ENCODE results near the gene AMBP. TPM values are rescaled to one million over a fixed set of nuclear protein-coding genes. Genes with fewer than 3 reads are reported as not detected.

Gene AMBP
- total RNA-seq, 2 experiments from 2014 or later: not detected

DNA sequence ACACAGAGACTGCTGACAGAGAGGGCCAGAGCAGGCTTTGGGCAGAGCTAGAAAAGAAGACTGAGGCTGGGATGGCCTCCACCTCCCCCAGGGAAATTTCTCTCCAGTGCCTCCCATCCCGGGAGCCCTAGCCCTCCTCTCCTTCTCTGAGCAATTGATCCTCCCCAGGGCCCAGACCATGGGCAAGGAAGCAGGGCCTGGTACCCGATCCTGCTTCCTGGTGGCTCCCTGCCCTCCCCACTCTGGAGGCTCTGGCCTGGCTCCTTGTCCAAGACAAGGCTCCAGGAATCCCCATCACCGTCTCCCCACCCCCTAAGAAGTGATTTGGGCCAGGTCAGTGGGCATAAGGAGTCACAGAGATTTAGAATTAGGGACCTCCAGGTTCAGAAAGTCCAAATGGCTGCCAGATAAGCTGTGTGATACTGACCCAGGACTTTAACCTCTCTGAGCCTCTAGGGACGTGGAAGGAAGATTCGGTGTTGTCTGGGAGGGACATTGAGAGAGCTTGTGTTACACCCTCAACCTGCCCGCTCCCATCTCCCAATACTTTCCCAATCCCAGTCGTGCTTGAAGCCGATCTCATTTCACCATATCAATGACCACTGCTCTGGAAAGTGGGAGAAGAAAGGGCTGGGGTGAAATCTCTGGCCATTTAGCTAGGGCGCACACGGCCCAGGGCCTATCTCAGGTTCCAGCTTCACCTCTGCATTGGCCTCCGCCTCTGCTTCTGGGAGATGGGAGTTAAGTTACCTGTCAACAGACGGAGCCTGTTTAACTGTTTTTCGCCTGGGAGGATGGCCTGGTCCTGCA lies 46.8 kb upstream of the AMBP start:
- no peak for ATAC-seq (ENCODE audit: poor library complexity)
- H3K27me3 Mint-ChIP-seq: peaks cover 17% of the 10 kb centered on the region

DNA sequence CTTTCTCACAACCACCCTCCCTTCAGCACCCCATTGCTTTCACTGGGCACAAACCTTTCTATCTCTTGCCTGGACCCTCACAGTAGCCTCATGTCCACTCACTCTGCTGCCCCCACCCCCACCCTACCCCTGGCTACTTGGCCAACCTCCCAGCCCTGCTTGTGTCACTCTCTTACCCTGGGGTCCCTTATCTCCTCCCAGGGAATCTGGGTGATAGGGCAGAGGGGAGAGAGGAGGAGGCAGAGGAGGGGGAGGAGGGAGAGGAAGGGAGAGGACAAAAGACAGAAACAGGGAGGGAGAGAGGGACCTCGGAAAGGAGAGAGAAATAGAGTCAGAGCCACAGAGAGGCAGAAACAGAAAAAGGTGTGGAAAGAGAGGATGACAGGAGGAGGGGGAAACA lies 46.0 kb upstream of the AMBP start:
- H3K27me3 ChIP-seq (ENCODE audit: control insufficient read depth in 1 of 2, insufficient read depth in 2 of 2, low read length in 2 of 2): peaks cover 4 to 7% of the 10 kb centered on the region in 2 experiments
- TF ChIP-seq, protein P1, sequence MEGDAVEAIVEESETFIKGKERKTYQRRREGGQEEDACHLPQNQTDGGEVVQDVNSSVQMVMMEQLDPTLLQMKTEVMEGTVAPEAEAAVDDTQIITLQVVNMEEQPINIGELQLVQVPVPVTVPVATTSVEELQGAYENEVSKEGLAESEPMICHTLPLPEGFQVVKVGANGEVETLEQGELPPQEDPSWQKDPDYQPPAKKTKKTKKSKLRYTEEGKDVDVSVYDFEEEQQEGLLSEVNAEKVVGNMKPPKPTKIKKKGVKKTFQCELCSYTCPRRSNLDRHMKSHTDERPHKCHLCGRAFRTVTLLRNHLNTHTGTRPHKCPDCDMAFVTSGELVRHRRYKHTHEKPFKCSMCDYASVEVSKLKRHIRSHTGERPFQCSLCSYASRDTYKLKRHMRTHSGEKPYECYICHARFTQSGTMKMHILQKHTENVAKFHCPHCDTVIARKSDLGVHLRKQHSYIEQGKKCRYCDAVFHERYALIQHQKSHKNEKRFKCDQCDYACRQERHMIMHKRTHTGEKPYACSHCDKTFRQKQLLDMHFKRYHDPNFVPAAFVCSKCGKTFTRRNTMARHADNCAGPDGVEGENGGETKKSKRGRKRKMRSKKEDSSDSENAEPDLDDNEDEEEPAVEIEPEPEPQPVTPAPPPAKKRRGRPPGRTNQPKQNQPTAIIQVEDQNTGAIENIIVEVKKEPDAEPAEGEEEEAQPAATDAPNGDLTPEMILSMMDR (IDR thresholded peaks at IDR 0.05): no peak
- peaks cover 4% of the 10 kb centered on the region for H3K9me3 Mint-ChIP-seq
- DNase-seq: no peak
- ChIA-PET CTCF (no interaction called here), POLR2A (no interaction called here)
- no peak overlapping the region for H3K4me3 ChIP-seq (ENCODE audit: low read length)
- no peaks in the 10 kb centered on the region for H3K4me1 Mint-ChIP-seq (ENCODE audit: low read depth)
- peaks cover 11 to 20% of the 10 kb centered on the region in 2 experiments for H3K9me3 ChIP-seq (ENCODE audit: control insufficient read depth in 1 of 2, insufficient read depth in 1 of 2, low read length in 2 of 2)
- no peaks in the 10 kb centered on the region for H3K4me1 ChIP-seq (ENCODE audit: insufficient read depth, low read length)
- no peaks in the 10 kb centered on the region for H3K36me3 Mint-ChIP-seq (ENCODE audit: low read depth)
- H3K4me3 Mint-ChIP-seq: no peak overlapping the region
- no peak overlapping the region for H3K27ac Mint-ChIP-seq
- intact Hi-C loops (cut with DNase I, micrococcal nuclease): no loop called here
- no peak for ATAC-seq (ENCODE audit: poor library complexity)
- H3K36me3 ChIP-seq (ENCODE audit: insufficient read depth, low read length): no peaks in the 10 kb centered on the region
- H3K27ac ChIP-seq (ENCODE audit: low read depth in 1 of 2, low read length in 2 of 2): no peak overlapping the region
- H3K27me3 Mint-ChIP-seq: peaks cover 14% of the 10 kb centered on the region

More for the DNA sequence above, 46.8 kb upstream of the AMBP start:
- Mint-ChIP-seq H3K27ac (no peak overlapping the region), H3K4me1 (ENCODE audit: low read depth) (no peaks in the 10 kb centered on the region), H3K9me3 (peaks cover 4% of the 10 kb centered on the region), H3K36me3 (ENCODE audit: low read depth) (no peaks in the 10 kb centered on the region), H3K4me3 (no peak overlapping the region)
- intact Hi-C loops (cut with DNase I, micrococcal nuclease): no loop called here
- no peak overlapping the region for H3K4me3 ChIP-seq (ENCODE audit: low read length)
- TF ChIP-seq, protein P1 (IDR thresholded peaks at IDR 0.05): no peak
- no peaks in the 10 kb centered on the region for H3K4me1 ChIP-seq (ENCODE audit: insufficient read depth, low read length)
- H3K27me3 ChIP-seq (ENCODE audit: control insufficient read depth in 1 of 2, insufficient read depth in 2 of 2, low read length in 2 of 2): peaks cover 4 to 7% of the 10 kb centered on the region in 2 experiments
- DNase-seq: no peak
- H3K27ac ChIP-seq (ENCODE audit: low read depth in 1 of 2, low read length in 2 of 2): no peak overlapping the region
- no peaks in the 10 kb centered on the region for H3K36me3 ChIP-seq (ENCODE audit: insufficient read depth, low read length)
- POLR2A ChIA-PET: no interaction called here
- CTCF ChIA-PET: no interaction called here
- H3K9me3 ChIP-seq (ENCODE audit: control insufficient read depth in 1 of 2, insufficient read depth in 1 of 2, low read length in 2 of 2): peaks cover 11 to 20% of the 10 kb centered on the region in 2 experiments

- Mint-ChIP-seq H3K27me3 (peaks cover 19% of the 10 kb centered on the region), H3K36me3 (ENCODE audit: low read depth) (no peaks in the 10 kb centered on the region), H3K9me3 (peaks cover 4% of the 10 kb centered on the region), H3K4me3 (no peak overlapping the region), H3K4me1 (ENCODE audit: low read depth) (no peaks in the 10 kb centered on the region), H3K27ac (no peak overlapping the region)
- no peaks in the 10 kb centered on the region for H3K4me1 ChIP-seq (ENCODE audit: insufficient read depth, low read length)
- no peak for DNase-seq
- H3K36me3 ChIP-seq (ENCODE audit: insufficient read depth, low read length): no peaks in the 10 kb centered on the region
- H3K27ac ChIP-seq (ENCODE audit: low read depth in 1 of 2, low read length in 2 of 2): no peak overlapping the region
- ChIA-PET CTCF (no interaction called here), POLR2A (no interaction called here)
- H3K9me3 ChIP-seq (ENCODE audit: control insufficient read depth in 1 of 2, insufficient read depth in 1 of 2, low read length in 2 of 2): peaks cover 11 to 19% of the 10 kb centered on the region in 2 experiments
- no peak for ATAC-seq (ENCODE audit: poor library complexity)
- no peak overlapping the region for H3K4me3 ChIP-seq (ENCODE audit: low read length)
- H3K27me3 ChIP-seq (ENCODE audit: control insufficient read depth in 1 of 2, insufficient read depth in 2 of 2, low read length in 2 of 2): peaks cover 4 to 7% of the 10 kb centered on the region in 2 experiments
- TF ChIP-seq, protein P1 (IDR thresholded peaks at IDR 0.05): no peak
- intact Hi-C loops (cut with DNase I, micrococcal nuclease): no loop called here
Observed at GRCh38 chr9:114123031-114123977, 45.2 kb upstream of the AMBP start.
